Vagina (tissue), 2 donors: ENCODE measurements around the gene WDR26. TPM values are rescaled to one million over a fixed set of nuclear protein-coding genes. Genes with fewer than 3 reads are reported as not detected.

Experiments used
- DNase-seq, 2 donors: peaks; one replicate each; pipeline ENCODE4 v3.0.0-alpha.2; 2017; ENCODE audit errors: extremely low spot score in 2 of 2
- H3K27ac ChIP-seq: fragments of 200-600 bp; sonication (generic); one replicate; pipeline ENCODE4 v1.5.1; 2019
- H3K27me3 ChIP-seq: fragments of 200-600 bp; sonication (generic); one replicate; pipeline ENCODE4 v1.5.1; 2019
- H3K36me3 ChIP-seq, 2 donors: fragments of 200-600 bp; sonication (generic); one replicate each; pipeline ENCODE4 v1.5.1; 2017 to 2019
- H3K4me1 ChIP-seq: fragments of 200-600 bp; sonication (generic); one replicate; pipeline ENCODE4 v1.5.1; 2019
- H3K4me3 ChIP-seq, 2 donors: fragments of 200-600 bp; sonication (generic); 1 replicate in 1 of 2; 2 replicates in 1 of 2; pipeline ENCODE4 v1.5.1; 2016 to 2019
- H3K9me3 ChIP-seq: fragments of 200-600 bp; sonication (generic); one replicate; pipeline ENCODE4 v1.5.1; 2019
- CTCF ChIP-seq, 3 experiments: fragments of 450-650 bp in 2 of 3; fragments of 200-600 bp in 1 of 3; sonication (generic) in 1 of 3; IDR thresholded peaks; one replicate each; pipeline ENCODE4 v1.5.1; 2017 to 2019; ENCODE audit warnings: antibody characterized with exemption in 3 of 3, mild to moderate bottlenecking in 2 of 3, moderate library complexity in 2 of 3
- POLR2A ChIP-seq, 2 donors: fragments of 450-650 bp; IDR thresholded peaks; one replicate each; pipeline ENCODE4 v1.6.1; 2017; ENCODE audit warnings: antibody characterized with exemption in 2 of 2, mild to moderate bottlenecking in 2 of 2, moderate library complexity in 2 of 2
- POLR2AphosphoS5 ChIP-seq, 2 donors: sonication (generic); formaldehyde crosslinking; IDR thresholded peaks; one replicate each; pipeline ENCODE4 v1.9.0; 2017; ENCODE audit warnings: antibody characterized with exemption in 2 of 2, mild to moderate bottlenecking in 2 of 2, low read depth in 1 of 2; ENCODE audit not compliant: insufficient read depth in 1 of 2
- intact Hi-C: fragments of 100-400 bp; cut with DNase I; formaldehyde crosslinking; loops from one replicate; pipeline ENCODE4 v1.15.1; 2023
- microRNA-seq: library from miRNA; unstranded; fragments of <30 nt; microRNA quantifications from one replicate; pipeline ENCODE4, GENCODE V29; 2017; ENCODE audit warnings: borderline number of aligned reads, borderline replicate concordance
- small RNA-seq: library from RNA; depleted of rRNA; stranded (forward); fragments of <200 nt; gene quantifications from one replicate; pipeline ENCODE3, GENCODE V24; 2016
- total RNA-seq: library from RNA; depleted of rRNA; stranded (reverse); fragments of >200 nt; gene quantifications from one replicate; pipeline ENCODE4 v1.2.3, GENCODE V29; 2016

The WDR26 gene
- total RNA-seq, 1 donor from 2014 or later, result 77.3 TPM

GRCh38 chr1:224339442-224340033, 95.1 kb downstream of the WDR26 start:
- no peaks in the 10 kb centered on the region for H3K27me3 ChIP-seq
- TF ChIP-seq POLR2A (IDR thresholded peaks at IDR 0.05), result no peak
- no peak for TF ChIP-seq POLR2AphosphoS5 (IDR thresholded peaks at IDR 0.05; ENCODE audit: insufficient read depth in 1 of 2, low read depth in 1 of 2)
- TF ChIP-seq CTCF (IDR thresholded peaks at IDR 0.05), result no peak
- intact Hi-C loops, result no loop called here
- H3K9me3 ChIP-seq, result peaks cover 18% of the 10 kb centered on the region
- no peaks in the 10 kb centered on the region for H3K36me3 ChIP-seq
- no peak overlapping the region for H3K27ac ChIP-seq
- no peak for DNase-seq
- H3K4me1 ChIP-seq, result peaks cover 6% of the 10 kb centered on the region
- H3K4me3 ChIP-seq, result no peak overlapping the region

- DNase-seq, result no peak
- peaks cover 5% of the 10 kb centered on the region for H3K9me3 ChIP-seq
- H3K36me3 ChIP-seq, result no peaks in the 10 kb centered on the region
- peaks cover 6% of the 10 kb centered on the region for H3K4me1 ChIP-seq
- no peak overlapping the region for H3K4me3 ChIP-seq
- TF ChIP-seq CTCF (IDR thresholded peaks at IDR 0.05) (no peak), POLR2A (IDR thresholded peaks at IDR 0.05) (no peak), POLR2AphosphoS5 (IDR thresholded peaks at IDR 0.05; ENCODE audit: insufficient read depth in 1 of 2, low read depth in 1 of 2) (no peak)
- intact Hi-C loops, result no loop called here
- no peaks in the 10 kb centered on the region for H3K27me3 ChIP-seq
- H3K27ac ChIP-seq, result no peak overlapping the region
Measured at GRCh38 chr1:224338150-224338838, 96.3 kb downstream of the WDR26 start.

Small RNA genes within 50 kb of the gene (microRNA-seq; reads per million reads assigned to microRNA genes)
- gene MIR4742, result not detected

Small RNA genes within 50 kb of the gene (small RNA-seq; reads per million reads assigned to genes)
- not detected for gene MIR4742

Other genes starting within 250 kb of the WDR26 start
- 34.6 TPM for gene NVL, start 104.6 kb downstream of the WDR26 start, total RNA-seq
- gene CNIH4, start 77.9 kb downstream of the WDR26 start, total RNA-seq, result 36.1 TPM
- gene CNIH3, start 181.5 kb upstream of the WDR26 start, total RNA-seq, result not detected